Heart left ventricle (tissue), 16 donors: Measurements from ENCODE around the gene BDP1. TPM values are rescaled to one million over a fixed set of nuclear protein-coding genes. Genes with fewer than 3 reads are reported as not detected.
"Not testable (repeated sequence)": the region's sequence is repeated elsewhere in the genome, so short reads cannot be mapped to it uniquely, and the experiment has no call there.

Experiments
- ATAC-seq, 4 donors: fragments of 200-7000 bp; cut with Tn5 transposase; one replicate each; pipeline ENCODE4 v1.9.1; 2020 to 2022; ENCODE audit warnings: moderate library complexity in 4 of 4, mild to moderate bottlenecking in 3 of 4, moderate number of reproducible peaks in 1 of 4
- DNase-seq, 5 donors: peaks; one replicate each; pipeline ENCODE4 v3.0.0-alpha.2; 2020
- H3K27ac ChIP-seq, 12 donors: fragments of 200-600 bp; sonication (generic) in 4 of 12; one replicate each; pipeline versions ENCODE4 v1.5.0 to v1.8.0; 2016 to 2022; ENCODE audit warnings: mild to moderate bottlenecking in 2 of 12
- H3K27me3 ChIP-seq, 9 donors: fragments of 200-600 bp; sonication (generic) in 2 of 9; one replicate each; pipeline versions ENCODE4 v1.5.1 to v1.8.0; 2016 to 2022; ENCODE audit warnings: mild to moderate bottlenecking in 3 of 9
- H3K36me3 ChIP-seq, 9 donors: fragments of 200-600 bp; sonication (generic) in 2 of 9; one replicate each; pipeline versions ENCODE4 v1.5.0 to v1.8.0; 2018 to 2022; ENCODE audit warnings: mild to moderate bottlenecking in 2 of 9
- H3K4me1 ChIP-seq, 12 donors: fragments of 200-600 bp; sonication (generic) in 4 of 12; one replicate each; pipeline versions ENCODE4 v1.5.0 to v1.8.0; 2016 to 2022; ENCODE audit warnings: mild to moderate bottlenecking in 3 of 12
- H3K4me3 ChIP-seq, 12 donors: fragments of 200-600 bp; sonication (generic) in 4 of 12; one replicate each; pipeline versions ENCODE4 v1.5.0 to v1.8.0; 2017 to 2022; ENCODE audit warnings: mild to moderate bottlenecking in 9 of 12, moderate library complexity in 4 of 12
- H3K9me3 ChIP-seq, 12 donors: fragments of 200-600 bp; sonication (generic) in 4 of 12; one replicate each; pipeline versions ENCODE4 v1.5.0 to v1.8.0; 2016 to 2022; ENCODE audit warnings: mild to moderate bottlenecking in 1 of 12
- CTCF ChIP-seq, 12 donors: fragments of 200-600 bp; sonication (generic) in 4 of 12; IDR thresholded peaks; one replicate each; pipeline versions ENCODE4 v1.5.0 to v1.8.0; 2018 to 2022; ENCODE audit warnings: antibody characterized with exemption in 12 of 12, mild to moderate bottlenecking in 5 of 12
- POLR2A ChIP-seq, 2 donors: fragments of 450-650 bp; IDR thresholded peaks; one replicate each; pipeline ENCODE4 v1.6.1; 2017; ENCODE audit warnings: antibody characterized with exemption in 2 of 2, mild to moderate bottlenecking in 2 of 2, moderate library complexity in 2 of 2
- WGBS, 4 donors: extraction: QIAGEN DNeasy Blood & Tissue Kit in 2 of 4; methylation state at CpG; one replicate each; pipeline versions ENCODE4 v1.1.5 to v1.1.7; 2013 to 2018; 5-methylcytosine and 5-hydroxymethylcytosine counted together
- intact Hi-C, 10 donors: fragments of 100-400 bp; cut with DNase I; formaldehyde crosslinking; loops; one replicate each; pipeline versions ENCODE4 v1.11.1 to v1.14.2; 2022
- polyA plus RNA-seq, 2 donors: library from polyadenylated mRNA; stranded (reverse); fragments of 200-250 nt; gene quantifications; one replicate each; pipeline ENCODE4 v1.2.3, GENCODE V29; 2013
- total RNA-seq, 9 donors: library from RNA; depleted of rRNA in 2 of 9; stranded (reverse); fragments of >200 nt in 2 of 9; fragmentation: NEBNext Ultra II Directional in 3 of 9; extraction: Animal tissue kit (Norgen Biotek cat#: 25700) in 3 of 9; gene quantifications; one replicate each; pipeline versions ENCODE4 v1.1.0 to v1.2.4, GENCODE V29; 2016 to 2023
- donor health status: ischemic (EF 13 %, LVEDD 7.1; RV severe dilation, severe dysfunction).
- donor health status: healthy with polysubstance abuse.
- donor health status: DM: no; HTN: yes; CAD: no.
- donor health status: DM: no; HTN: no; CAD: no.
- donor health status: ischemic (EF 25% LVEDD 6.9; RV normal size, moderate dysfunction).
- donor health status: ischemic (EF 25% LVEDD 5.7; RV mildly dilated, moderate dysfunction).
- donor health status: healthy.
- donor health status: DM: yes; HTN: yes; CAD: no.
- donor health status: ischemic (EF 35%, LVEDD 5.7; RV mildly dilated, moderate dysfunction).
- donor health status: nonischemic (EF 11% LVEDD 7.7; RV severe dilation, severe dysfunction).
- donor health status: DM: yes; HTN: yes; CAD: no.
- donor health status: PGD.
- donor health status: ischemic (EF 29% LVEDD 5.4; RV normal size, mild dysfunction).
- donor health status: nonischemic (EF 23%, LVEDD 6.1; RV moderate dilation, normal function).

The BDP1 gene
- total and polyA plus RNA-seq, 11 donors = 9.9 to 18.3 (median 16.6) TPM

- DNase-seq (no peak), ATAC-seq (no peak)
- peaks cover 3 to 84% (median 67%) of the 10 kb centered on the region in 9 donors for H3K36me3 ChIP-seq
- intact Hi-C loops = no loop called here
- WGBS, 4 donors = 96 to 98% (median 97%) methylated on average over 1 of the region's 1 CpG
- TF ChIP-seq CTCF (IDR thresholded peaks at IDR 0.05) (no peak), POLR2A (IDR thresholded peaks at IDR 0.05) (no peak)
- H3K27ac ChIP-seq = no peak overlapping the region
- no peaks in the 10 kb centered on the region for H3K9me3 ChIP-seq
- H3K4me3 ChIP-seq = no peak overlapping the region
- peaks cover 0 to 17% (median 5%) of the 10 kb centered on the region in 12 donors for H3K4me1 ChIP-seq
- H3K27me3 ChIP-seq = no peaks in the 10 kb centered on the region
Observed at GRCh38 chr5:71597001-71597400, 141.6 kb downstream of the BDP1 start.

- Histone ChIP-seq H3K4me1 (peaks cover 0 to 17% (median 5%) of the 10 kb centered on the region in 12 donors), H3K4me3 (no peak overlapping the region), H3K27me3 (no peaks in the 10 kb centered on the region), H3K27ac (peak overlapping the region; percentile 40 to 90 (median 72)), H3K9me3 (no peaks in the 10 kb centered on the region), H3K36me3 (peaks cover 3 to 86% (median 76%) of the 10 kb centered on the region in 9 donors)
- TF ChIP-seq POLR2A (IDR thresholded peaks at IDR 0.05) = no peak
- TF ChIP-seq CTCF (IDR thresholded peaks at IDR 0.05) = no peak
- peak; percentile 25 to 53 (median 46) for ATAC-seq
- WGBS, 4 donors = 76 to 100% (median 86%) methylated on average over 1 of the region's 1 CpG
- intact Hi-C loops = no loop called here
- no peak for DNase-seq
Observed at GRCh38 chr5:71600783-71601182, 145.3 kb downstream of the BDP1 start.

- Histone ChIP-seq H3K36me3 (peaks cover 3 to 80% (median 72%) of the 10 kb centered on the region in 9 donors), H3K27ac (peak overlapping the region in 10 of 12 donors; percentile 40 to 85 (median 70)), H3K27me3 (no peaks in the 10 kb centered on the region), H3K4me1 (peaks cover 0 to 17% (median 5%) of the 10 kb centered on the region in 12 donors), H3K9me3 (no peaks in the 10 kb centered on the region), H3K4me3 (no peak overlapping the region)
- ATAC-seq = peak; percentile 84 to 96 (median 92)
- 70 to 77% (median 74%) methylated on average over 6 of the region's 6 CpGs for WGBS, 4 donors
- intact Hi-C loops = no loop called here
- TF ChIP-seq POLR2A (IDR thresholded peaks at IDR 0.05) (no peak), CTCF (IDR thresholded peaks at IDR 0.05) (peak; percentile 31 to 77 (median 58))
- DNase-seq = peak in 4 of 5 donors; percentile 69 to 78 (median 72)
Observed at GRCh38 chr5:71601222-71602026, 146.0 kb downstream of the BDP1 start.

- H3K4me1 ChIP-seq, H3K27ac ChIP-seq, H3K9me3 ChIP-seq, H3K4me3 ChIP-seq, intact Hi-C loops, DNase-seq, ATAC-seq, H3K27me3 ChIP-seq: not testable (repeated sequence)
- 89 to 98% (median 97%) methylated on average over 11 to 15 of the region's 16 CpGs for WGBS, 4 donors
- H3K36me3 ChIP-seq = peaks cover 0 to 40% (median 25%) of the 10 kb centered on the region in 9 donors
Observed at GRCh38 chr5:71609916-71610315, 154.5 kb downstream of the BDP1 start.
